Measurements from ENCODE around the gene AKT3. TPM values are rescaled to one million over a fixed set of nuclear protein-coding genes. Genes with fewer than 3 reads are reported as not detected.

Gene AKT3
- total and polyA plus RNA-seq, 2 of the 8 experiments (the other 6 are each of a cell fraction or from before 2014, with no cell fraction given) = 6.0 to 36.4 TPM

DNA sequence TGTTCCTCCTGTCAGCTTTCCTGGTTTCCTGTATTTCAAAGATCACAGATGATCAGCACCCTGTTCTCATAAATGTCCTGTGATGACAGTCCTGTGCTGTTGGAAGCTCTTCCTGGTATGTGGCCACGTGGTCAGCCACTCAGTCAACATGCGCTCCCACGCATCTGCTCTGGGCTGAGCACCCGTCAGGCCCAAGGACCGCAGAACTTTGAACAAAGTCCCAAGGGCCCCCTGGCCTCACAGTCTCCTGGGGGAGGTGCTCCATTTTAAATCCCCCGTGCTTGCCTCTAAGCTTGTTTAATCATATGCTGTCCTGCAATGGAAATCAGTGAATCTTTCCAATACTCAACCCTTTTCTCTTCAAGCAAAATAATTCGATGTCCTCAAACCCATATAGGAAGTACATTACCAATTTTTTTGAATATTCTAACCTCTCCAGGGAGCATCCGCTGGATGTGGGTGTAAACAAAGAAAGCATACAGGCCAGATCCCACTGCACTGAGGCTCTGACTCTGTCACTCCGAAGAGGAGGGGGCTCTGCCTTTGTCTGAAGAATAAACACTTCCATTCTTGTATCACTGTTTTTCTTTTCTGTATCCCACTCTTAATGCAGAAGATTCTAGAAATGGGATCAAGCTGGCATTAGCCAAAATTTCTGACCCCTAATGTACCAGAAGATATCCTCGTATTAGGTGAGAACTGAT lies 343.9 kb downstream of the AKT3 start:
- H3K14ac ChIP-seq (ENCODE audit: insufficient read length) = no peak overlapping the region
- H3K56ac ChIP-seq (replicated peaks; ENCODE audit: insufficient read length, low read depth, low read length) = no peak overlapping the region
- H3K79me2 ChIP-seq (ENCODE audit: control insufficient read depth in 1 of 2, insufficient read depth in 2 of 2, low read length in 2 of 2) = no peaks in the 10 kb centered on the region
- no peak overlapping the region for H2BK120ac ChIP-seq (replicated peaks; ENCODE audit: low read depth, low read length)
- H3K9me3 ChIP-seq (ENCODE audit: insufficient read depth in 2 of 2, low read depth in 1 of 2, low read length in 1 of 2) = no peaks in the 10 kb centered on the region
- H3K4me1 ChIP-seq (replicated peaks in 1 of 4; ENCODE audit: control insufficient read depth in 3 of 4, insufficient read depth in 4 of 4, low read length in 3 of 4) = peaks cover 0 to 12% (median 6%) of the 10 kb centered on the region in 4 experiments; a peak in 6 of 7 replicates
- H2BK15ac ChIP-seq (ENCODE audit: low read length) = no peak overlapping the region
- H3K23ac ChIP-seq (ENCODE audit: insufficient read length) = no peak overlapping the region
- FAIRE-seq = no peak
- H3K27ac ChIP-seq (ENCODE audit: low read depth, low read length) = no peak overlapping the region
- 92% methylated on average over 10 of the region's 10 CpGs; no CpG with 5 or more reads in 1 of the 2 experiments for WGBS, 2 experiments (ENCODE audit: extremely low coverage in 1 of 2, insufficient coverage in 1 of 2, insufficient read length in 1 of 2, insufficient replicate concordance in 2 of 2, low coverage in 1 of 2, low lambda C conversion rate in 2 of 2, missing lambda C conversion rate in 1 of 2)
- no peaks in the 10 kb centered on the region for H3K27me3 ChIP-seq (replicated peaks in 1 of 4; ENCODE audit: control insufficient read depth in 3 of 4, extremely low read depth in 1 of 4, insufficient read depth in 3 of 4, low read length in 3 of 4)
- H3K4me2 ChIP-seq (ENCODE audit: insufficient read depth in 1 of 2, low read depth in 2 of 2, low read length in 2 of 2) = no peak overlapping the region
- no peak overlapping the region for H3K9ac ChIP-seq (replicated peaks in 1 of 4; ENCODE audit: extremely low read depth in 1 of 4, low read depth in 3 of 4, low read length in 3 of 4)
- POLR2A ChIA-PET (ENCODE audit: partially characterized antibody) = no interaction called here
- no peak overlapping the region for H2BK5ac ChIP-seq (ENCODE audit: low read depth, low read length)
- no peak for TF ChIP-seq CHD2 (IDR thresholded peaks at IDR 0.05; ENCODE audit: low read length)
- no peak for TF ChIP-seq BCL11A (IDR thresholded peaks at IDR 0.05; ENCODE audit: low read depth in 2 of 2, low read length in 2 of 2)
- no peak for TF ChIP-seq SAP30 (IDR thresholded peaks at IDR 0.05; ENCODE audit: insufficient read depth, insufficient replicate concordance, low read length)
- H3K18ac ChIP-seq (ENCODE audit: extremely low read depth, low read length) = no peak overlapping the region
- no peak overlapping the region for H4K8ac ChIP-seq (ENCODE audit: extremely low read depth, insufficient read depth, low read length)
- H2BK12ac ChIP-seq (ENCODE audit: low read depth, low read length) = no peak overlapping the region
- H3K4ac ChIP-seq (replicated peaks; ENCODE audit: insufficient read length, low read depth, low read length) = no peak overlapping the region
- H4K5ac ChIP-seq (ENCODE audit: insufficient read length, low read depth, low read length) = no peak overlapping the region
- no peak overlapping the region for H3K4me3 ChIP-seq (ENCODE audit: extremely low read depth in 1 of 4, insufficient read depth in 2 of 4, low read depth in 3 of 4, low read length in 4 of 4)
- CTCF ChIA-PET (ENCODE audit: partially characterized antibody) = interaction anchor here (0.8 to 1.9 kb wide), 5 partner anchors 14 to 162 kb away, joined by 3 to 9 read pairs (median 3); no protein-coding TSS in a partner anchor
- no peaks in the 10 kb centered on the region for H3K79me1 ChIP-seq (ENCODE audit: low read depth, low read length)
- no peak overlapping the region for H2AK5ac ChIP-seq (ENCODE audit: low read depth, low read length)
- H3K23me2 ChIP-seq (ENCODE audit: low read depth, low read length) = no peaks in the 10 kb centered on the region
- H4K20me1 ChIP-seq (replicated peaks in 1 of 2; ENCODE audit: control insufficient read depth in 1 of 2, insufficient read depth in 2 of 2, low read length in 2 of 2) = no peaks in the 10 kb centered on the region
- H3K36me3 ChIP-seq (ENCODE audit: control insufficient read depth in 2 of 4, insufficient read depth in 4 of 4, low read length in 3 of 4) = no peaks in the 10 kb centered on the region; a peak in 2 of 8 replicates
- no peak for DNase-seq (ENCODE audit: low read depth in 1 of 2, low spot score in 2 of 2)
- H2BK20ac ChIP-seq (ENCODE audit: low read length) = no peak overlapping the region
- no peak overlapping the region for H2AFZ ChIP-seq (ENCODE audit: low read length)
- H4K91ac ChIP-seq (replicated peaks; ENCODE audit: insufficient read length, low read length) = no peak overlapping the region

All from H1 (cell line).